GM19372 (cell line): ENCODE data around the gene CRHR1.
"Not testable (repeated sequence)": the region's sequence is repeated elsewhere in the genome, so short reads cannot be mapped to it uniquely, and the experiment has no call there.

Experiments
- ATAC-seq: cut with Tn5 transposase; IDR thresholded peaks from one replicate; pipeline ENCODE4 v1.9.1; 2021; ENCODE audit warnings: mild to moderate bottlenecking, low read depth, moderate library complexity; ENCODE audit not compliant: unreplicated experiment

CRHR1 gene

DNA sequence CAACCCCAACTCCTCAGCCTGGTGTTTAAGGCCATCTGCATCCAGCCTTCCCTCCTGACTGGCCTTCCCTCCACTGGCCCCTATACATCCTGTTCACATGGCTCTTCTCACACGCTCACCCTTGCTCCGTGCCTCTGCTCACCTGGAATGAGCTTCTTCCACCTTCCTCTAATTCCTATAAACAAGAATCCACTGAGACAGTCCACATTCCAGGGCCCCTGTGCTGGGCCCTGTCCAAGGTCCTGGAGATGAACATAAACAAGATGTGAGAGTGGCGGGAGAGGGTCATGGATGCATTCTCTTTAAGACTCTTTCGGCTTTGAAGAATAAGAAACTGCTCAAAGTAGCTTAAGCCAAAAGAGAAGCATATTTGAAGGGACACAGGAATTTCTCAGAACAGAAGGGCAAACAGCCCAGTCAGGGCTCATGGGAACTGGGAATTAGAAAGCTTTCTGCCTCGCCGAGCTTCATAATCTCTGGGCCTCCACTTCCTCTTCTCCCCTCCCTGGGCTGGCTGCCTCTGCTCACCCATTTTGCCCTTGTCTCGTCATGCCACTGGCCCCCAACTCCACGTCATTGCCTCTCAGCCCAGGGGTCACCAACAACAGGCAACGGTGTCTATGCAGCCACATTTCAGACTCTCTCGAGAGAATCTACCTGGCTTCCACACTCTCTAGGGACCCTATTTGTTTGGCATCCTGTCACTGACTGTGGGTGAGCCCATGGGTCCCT is 74.0 kb downstream of the CRHR1 start:
- no peak for ATAC-seq

GRCh38 chr17:45861165-45861564 is 77.0 kb downstream of the CRHR1 start:
- ATAC-seq, result no peak

- ATAC-seq, result not testable (repeated sequence)
Observed at GRCh38 chr17:45862127-45862526, 78.0 kb downstream of the CRHR1 start.

DNA sequence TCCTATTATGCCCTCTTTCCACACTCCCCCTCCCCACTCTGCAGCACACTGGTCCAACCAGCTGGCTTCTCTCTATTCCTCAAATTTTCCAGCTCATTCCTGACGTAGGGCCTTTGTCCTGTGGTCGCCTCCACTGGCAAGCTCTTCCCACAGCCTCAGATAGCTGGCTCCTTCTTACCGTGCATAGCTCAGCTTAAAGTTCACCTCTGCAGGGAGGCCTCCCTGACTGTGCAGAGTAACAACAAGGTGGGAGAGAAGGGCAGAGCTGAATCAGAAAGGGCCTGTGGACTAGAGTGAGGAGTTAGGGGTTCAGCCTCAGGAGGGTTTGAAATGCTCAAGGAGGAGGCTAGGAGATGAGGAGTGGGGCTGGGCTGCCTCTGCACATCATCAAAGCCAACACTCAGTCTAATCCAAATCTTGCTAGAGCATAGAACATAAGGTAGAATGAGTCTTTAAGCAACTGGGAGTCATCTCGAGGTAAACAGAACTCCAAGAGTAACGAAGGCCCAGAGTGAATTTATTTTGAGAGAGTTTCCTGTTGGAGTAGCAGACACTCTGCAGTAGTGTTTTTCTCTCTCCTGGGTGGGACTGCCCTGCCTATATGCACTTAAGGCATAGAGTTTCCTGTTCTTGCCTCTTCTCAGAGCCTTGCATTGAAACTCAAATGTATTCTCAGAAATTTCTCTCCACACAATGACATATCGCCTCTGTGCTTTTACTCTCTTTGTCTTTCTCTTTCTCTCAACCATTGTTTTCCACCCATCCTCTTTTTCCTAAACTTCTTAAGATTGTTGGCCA is 79.9 kb downstream of the CRHR1 start:
- no peak for ATAC-seq

DNA sequence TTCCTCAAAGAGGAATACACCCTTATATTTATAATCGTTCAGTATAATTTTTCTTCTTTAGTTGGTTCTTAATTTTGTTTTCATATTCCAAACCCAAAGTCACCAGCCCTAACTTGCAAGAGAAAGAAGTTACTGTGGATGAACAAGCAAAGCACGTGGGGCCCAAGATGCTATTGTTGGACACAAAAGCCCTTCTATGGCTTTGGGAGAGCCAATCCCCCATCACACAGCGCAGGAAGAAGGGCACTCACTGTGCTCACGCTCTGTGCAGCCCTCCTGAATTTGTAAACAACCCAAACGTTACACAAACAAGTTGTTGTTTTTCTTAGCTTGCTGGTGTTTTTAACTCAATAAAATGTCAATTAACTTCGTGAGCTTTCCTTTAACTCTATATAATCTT is 83.1 kb downstream of the CRHR1 start:
- ATAC-seq, result no peak

- no peak for ATAC-seq
Observed at GRCh38 chr17:45867702-45868101, 83.6 kb downstream of the CRHR1 start.

- ATAC-seq, result no peak
Observed at GRCh38 chr17:45868276-45868675, 84.2 kb downstream of the CRHR1 start.

- ATAC-seq, result no peak
Observed at GRCh38 chr17:45869676-45870341, 85.7 kb downstream of the CRHR1 start.

DNA sequence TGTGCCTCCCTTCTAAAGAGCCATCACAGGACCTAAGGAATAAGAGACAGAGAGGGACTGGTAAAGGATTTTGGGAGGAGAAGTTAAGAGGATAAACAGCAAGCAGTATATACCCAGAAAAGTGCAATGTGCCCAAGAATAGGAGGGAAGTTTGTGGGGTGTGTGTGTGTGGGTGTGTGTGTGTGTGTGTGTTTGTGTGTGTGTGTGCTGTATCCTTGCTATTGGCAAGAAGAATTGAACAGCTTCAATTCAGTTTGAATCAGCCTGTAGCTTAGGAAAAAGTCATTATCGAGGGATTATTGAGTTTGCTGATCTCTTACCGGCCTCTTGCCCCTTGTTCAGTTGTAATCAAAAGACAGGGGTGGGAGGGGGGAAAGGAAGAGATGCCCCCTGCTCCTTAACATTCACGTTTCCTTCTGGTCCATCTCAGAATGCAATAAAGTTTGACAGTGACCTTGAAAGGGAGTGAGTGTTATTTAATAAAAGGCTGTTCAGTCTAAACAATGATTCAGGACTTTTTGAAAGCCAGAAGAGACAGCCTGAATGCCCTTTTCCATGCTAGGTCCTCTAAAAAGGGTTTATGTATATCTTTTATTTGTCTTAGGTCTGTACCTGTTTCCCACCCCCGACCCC is 86.3 kb downstream of the CRHR1 start:
- ATAC-seq, result no peak

DNA sequence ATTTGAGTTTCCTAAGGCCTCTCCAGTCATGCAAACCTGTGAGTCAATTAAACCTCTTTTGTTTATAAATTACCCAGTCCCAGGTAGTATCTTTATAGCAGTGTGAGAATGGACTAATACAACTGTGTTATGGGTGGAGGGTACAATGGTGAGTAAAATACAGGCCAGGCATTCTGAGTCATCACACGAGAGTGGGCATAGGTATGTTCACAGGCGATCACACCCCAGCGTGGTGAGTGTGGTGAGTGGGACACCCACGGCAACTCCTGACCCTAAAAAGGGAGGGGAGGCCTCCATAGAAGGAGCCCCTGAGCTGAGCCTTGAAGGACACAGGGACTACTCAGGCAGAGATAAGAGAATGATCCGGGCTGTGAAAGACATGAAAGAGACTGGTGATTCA is 87.6 kb downstream of the CRHR1 start:
- no peak for ATAC-seq

- no peak for ATAC-seq
Observed at GRCh38 chr17:45873728-45874127, 89.6 kb downstream of the CRHR1 start.

DNA sequence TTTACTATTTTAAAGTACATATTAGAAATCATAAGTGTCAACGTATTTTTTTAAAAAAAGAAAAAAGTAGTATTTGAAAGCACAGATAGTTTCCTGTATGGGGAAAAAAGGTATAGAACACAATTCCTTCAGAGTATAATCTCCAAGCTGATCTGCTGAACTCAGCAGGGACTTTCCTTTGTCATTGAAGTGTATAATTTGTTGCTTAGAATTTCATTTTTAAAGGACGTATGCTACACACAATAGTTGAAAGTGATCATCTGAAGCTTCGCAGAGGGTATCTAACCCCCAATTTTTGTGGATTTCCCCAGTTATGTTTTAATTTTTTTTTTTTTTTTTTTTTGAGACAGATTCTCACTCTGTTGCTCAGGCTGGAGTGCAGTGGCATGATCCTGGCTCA is 90.0 kb downstream of the CRHR1 start:
- no peak for ATAC-seq

GRCh38 chr17:45876539-45876938 is 92.4 kb downstream of the CRHR1 start:
- no peak for ATAC-seq

DNA sequence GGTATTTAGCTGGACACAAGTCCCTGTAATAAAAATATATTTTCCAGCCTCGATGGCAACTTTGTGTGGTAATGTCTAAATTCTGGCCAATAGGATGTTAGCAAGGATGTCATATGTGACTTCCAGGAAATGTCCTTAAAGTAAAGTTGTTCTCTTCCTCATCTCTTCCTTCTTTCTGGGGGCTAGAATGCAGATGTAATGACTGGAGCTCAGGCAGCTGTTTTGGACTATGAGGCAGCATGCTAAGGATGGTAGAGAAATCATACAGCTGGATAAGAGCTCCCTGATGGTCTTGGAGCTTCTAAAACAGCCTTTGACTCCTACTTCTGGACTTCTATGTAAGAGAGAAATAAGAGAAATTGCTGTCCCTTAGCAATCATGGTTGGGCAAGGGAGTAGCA is 93.3 kb downstream of the CRHR1 start:
- ATAC-seq, result no peak

GRCh38 chr17:45883063-45883462 is 98.9 kb downstream of the CRHR1 start:
- no peak for ATAC-seq
